ENCODE measurements around the gene FSIP1.

Gene FSIP1

GRCh38 chr15:39701988-39702387 lies 80.7 kb downstream of the FSIP1 start:
- Histone ChIP-seq H3K4me3 (no peak overlapping the region), H3K27ac (no peak overlapping the region)
- TF ChIP-seq CTCF (IDR thresholded peaks at IDR 0.05), result no peak
- DNase-seq (ENCODE audit: low spot score), result no peak

- TF ChIP-seq CTCF (IDR thresholded peaks at IDR 0.05), result no peak
- DNase-seq (ENCODE audit: low spot score), result no peak
- H3K4me3 ChIP-seq, result no peak overlapping the region
- H3K27ac ChIP-seq, result no peak overlapping the region
Observed at GRCh38 chr15:39700375-39700700, 82.3 kb downstream of the FSIP1 start.

GRCh38 chr15:39699516-39700374 lies 82.9 kb downstream of the FSIP1 start:
- TF ChIP-seq CTCF (IDR thresholded peaks at IDR 0.05), result no peak
- H3K27ac ChIP-seq, result no peak overlapping the region
- DNase-seq (ENCODE audit: low spot score), result no peak
- no peak overlapping the region for H3K4me3 ChIP-seq

- no peak for DNase-seq (ENCODE audit: low spot score)
- Histone ChIP-seq H3K27ac (no peak overlapping the region), H3K4me3 (no peak overlapping the region)
- TF ChIP-seq CTCF (IDR thresholded peaks at IDR 0.05), result no peak
Observed at GRCh38 chr15:39698444-39699390, 83.9 kb downstream of the FSIP1 start.

- TF ChIP-seq CTCF (IDR thresholded peaks at IDR 0.05), result no peak
- no peak overlapping the region for H3K27ac ChIP-seq
- DNase-seq (ENCODE audit: low spot score), result no peak
- no peak overlapping the region for H3K4me3 ChIP-seq
Observed at GRCh38 chr15:39697509-39697908, 85.1 kb downstream of the FSIP1 start.

GRCh38 chr15:39695793-39696192 lies 86.8 kb downstream of the FSIP1 start:
- TF ChIP-seq CTCF (IDR thresholded peaks at IDR 0.05), result no peak
- Histone ChIP-seq H3K27ac (no peak overlapping the region), H3K4me3 (no peak overlapping the region)
- DNase-seq (ENCODE audit: low spot score), result no peak

All from coronary artery (tissue), 2 donors.